WERI-Rb-1 (cell line): Measurements from ENCODE around the gene MDN1.

Experiments used
- DNase-seq: peaks from one replicate; pipeline ENCODE4 v3.0.0-alpha.2; 2020
- H3K27ac ChIP-seq: fragments of 250-450 bp; sonication (Bioruptor Pico); 2 replicates; pipeline ENCODE4 v1.5.1; 2020; ENCODE audit warnings: mild to moderate bottlenecking, moderate library complexity
- H3K27me3 ChIP-seq: fragments of 250-450 bp; sonication (Bioruptor Pico); 2 replicates; pipeline ENCODE4 v1.5.1; 2021; ENCODE audit warnings: mild to moderate bottlenecking, low read depth, moderate library complexity; ENCODE audit not compliant: insufficient read depth, severe bottlenecking
- H3K36me3 ChIP-seq: fragments of 250-450 bp; sonication (Bioruptor Pico); 2 replicates; pipeline ENCODE4 v1.5.1; 2020; ENCODE audit warnings: mild to moderate bottlenecking, moderate library complexity
- H3K4me3 ChIP-seq: 2 replicates; pipeline ENCODE4 v1.5.1; 2011; ENCODE audit warnings: low read depth, mild to moderate bottlenecking, control low read depth, low read length
- H3K9me3 ChIP-seq: fragments of 250-450 bp; sonication (Bioruptor Pico); 2 replicates; pipeline ENCODE4 v1.5.1; 2021; ENCODE audit warnings: mild to moderate bottlenecking, moderate library complexity; ENCODE audit not compliant: severe bottlenecking
- CTCF ChIP-seq: IDR thresholded peaks from 2 replicates; pipeline ENCODE4 v1.5.1; 2011; ENCODE audit warnings: low read depth, mild to moderate bottlenecking, control low read depth, inconsistent platforms, low read length

The MDN1 gene

DNA sequence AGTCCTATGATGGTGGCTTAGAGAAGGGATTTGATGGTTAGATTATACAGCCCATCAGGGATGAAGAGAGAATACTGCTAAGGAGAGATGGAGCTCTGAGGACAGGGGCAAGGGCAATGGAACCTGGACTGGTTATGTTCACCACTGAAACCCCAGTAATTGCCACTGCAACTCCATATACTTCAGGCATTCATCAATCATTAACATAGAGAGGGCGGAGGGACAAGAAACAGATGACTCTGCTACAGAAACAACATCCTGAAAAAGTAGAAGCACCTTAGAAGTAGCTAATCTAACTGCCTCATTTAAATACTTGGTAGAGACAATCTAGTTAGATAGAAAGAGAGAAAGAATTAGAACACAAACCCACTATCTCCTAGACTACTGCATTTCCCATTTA, 89.8 kb downstream of the MDN1 start:
- Histone ChIP-seq H3K27me3 (no peaks in the 10 kb centered on the region), H3K36me3 (peaks cover 46% of the 10 kb centered on the region), H3K4me3 (no peak overlapping the region), H3K9me3 (no peaks in the 10 kb centered on the region), H3K27ac (no peak overlapping the region)
- TF ChIP-seq CTCF: no peak
- no peak for DNase-seq

- Histone ChIP-seq H3K27me3 (no peaks in the 10 kb centered on the region), H3K4me3 (no peak overlapping the region), H3K36me3 (peaks cover 59% of the 10 kb centered on the region), H3K27ac (no peak overlapping the region), H3K9me3 (no peaks in the 10 kb centered on the region)
- no peak for DNase-seq
- TF ChIP-seq CTCF: no peak
These were observed 92.1 kb downstream of the MDN1 start for GRCh38 chr6:89727501-89727900.

DNA sequence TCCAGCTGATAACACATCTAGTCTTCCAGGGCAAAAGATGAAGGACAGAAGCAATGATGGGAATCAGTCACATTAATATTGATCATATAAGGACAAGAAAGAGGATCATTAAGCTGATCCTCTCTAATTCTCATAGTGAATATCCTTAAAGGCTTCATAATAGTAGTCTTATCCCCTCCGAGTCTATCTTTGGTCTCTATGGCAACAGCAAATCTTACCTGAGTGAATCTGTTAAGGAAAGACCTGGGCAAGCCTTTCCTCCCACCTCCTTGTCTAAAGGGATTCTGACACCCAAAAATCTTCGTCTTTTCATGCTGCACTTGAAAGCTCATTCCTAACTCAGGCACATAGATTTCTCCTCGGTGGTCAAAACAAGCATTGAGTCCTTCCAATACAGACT, 94.6 kb downstream of the MDN1 start:
- H3K4me3 ChIP-seq: no peak overlapping the region
- H3K36me3 ChIP-seq: peaks cover 53% of the 10 kb centered on the region
- DNase-seq: no peak
- H3K9me3 ChIP-seq: no peaks in the 10 kb centered on the region
- no peaks in the 10 kb centered on the region for H3K27me3 ChIP-seq
- TF ChIP-seq CTCF: no peak
- no peak overlapping the region for H3K27ac ChIP-seq

DNA sequence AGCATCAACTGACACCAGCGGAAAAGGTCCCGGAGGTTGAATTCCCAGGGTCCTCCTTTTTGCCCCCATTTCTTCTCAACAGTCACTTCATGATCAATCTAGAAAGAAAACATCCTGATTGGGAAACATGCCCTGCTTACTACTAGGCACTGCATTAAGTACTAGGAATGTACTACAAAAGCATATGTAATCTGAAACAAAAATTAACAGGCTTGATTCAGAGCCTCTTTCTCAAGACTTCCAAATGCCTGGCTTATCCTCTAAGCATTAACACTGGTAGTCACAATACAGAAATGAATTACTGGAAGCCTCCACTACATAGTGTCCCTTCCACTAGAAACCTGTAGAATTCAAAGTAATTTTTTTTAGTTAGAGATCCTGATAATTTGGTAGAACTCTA, 96.5 kb downstream of the MDN1 start:
- Histone ChIP-seq H3K27ac (no peak overlapping the region), H3K4me3 (no peak overlapping the region), H3K27me3 (no peaks in the 10 kb centered on the region), H3K9me3 (no peaks in the 10 kb centered on the region), H3K36me3 (peaks cover 57% of the 10 kb centered on the region)
- DNase-seq: no peak
- TF ChIP-seq CTCF: no peak

- Histone ChIP-seq H3K27me3 (no peaks in the 10 kb centered on the region), H3K36me3 (peaks cover 67% of the 10 kb centered on the region), H3K4me3 (no peak overlapping the region), H3K27ac (no peak overlapping the region), H3K9me3 (no peaks in the 10 kb centered on the region)
- no peak for DNase-seq
- TF ChIP-seq CTCF: no peak
These were observed 103.1 kb downstream of the MDN1 start for GRCh38 chr6:89716532-89716931.

DNA sequence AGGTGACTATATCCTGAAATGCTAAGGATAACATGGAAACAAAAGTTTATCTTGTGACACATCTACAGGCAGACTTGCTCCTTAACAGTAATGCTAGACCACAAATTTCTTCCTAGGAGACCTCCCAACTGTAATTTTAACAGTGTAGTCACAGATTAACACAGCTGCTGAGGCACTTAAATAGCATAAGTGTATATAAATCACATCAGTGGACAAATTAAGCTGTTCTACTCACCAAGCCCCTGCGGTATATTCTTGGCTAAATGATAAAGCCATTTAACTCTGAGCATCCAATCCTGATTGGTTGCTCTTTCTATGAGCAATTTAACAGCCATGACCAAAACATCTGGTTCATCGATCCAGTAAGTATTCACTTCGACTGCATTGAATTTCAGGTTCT, 107.8 kb downstream of the MDN1 start:
- no peak for DNase-seq
- H3K27me3 ChIP-seq: no peaks in the 10 kb centered on the region
- TF ChIP-seq CTCF: no peak
- H3K27ac ChIP-seq: no peak overlapping the region
- no peak overlapping the region for H3K4me3 ChIP-seq
- H3K9me3 ChIP-seq: no peaks in the 10 kb centered on the region
- H3K36me3 ChIP-seq: peaks cover 69% of the 10 kb centered on the region
